GM18861 (cell line): ENCODE data around the gene CSF1.

ENCODE experiments used
- ATAC-seq: cut with Tn5 transposase; IDR thresholded peaks from one replicate; pipeline ENCODE4 v1.9.1; 2021; ENCODE audit not compliant: unreplicated experiment

The CSF1 gene

GRCh38 chr1:109882288-109883245 lies 28.1 kb upstream of the CSF1 start:
- ATAC-seq, result no peak

DNA sequence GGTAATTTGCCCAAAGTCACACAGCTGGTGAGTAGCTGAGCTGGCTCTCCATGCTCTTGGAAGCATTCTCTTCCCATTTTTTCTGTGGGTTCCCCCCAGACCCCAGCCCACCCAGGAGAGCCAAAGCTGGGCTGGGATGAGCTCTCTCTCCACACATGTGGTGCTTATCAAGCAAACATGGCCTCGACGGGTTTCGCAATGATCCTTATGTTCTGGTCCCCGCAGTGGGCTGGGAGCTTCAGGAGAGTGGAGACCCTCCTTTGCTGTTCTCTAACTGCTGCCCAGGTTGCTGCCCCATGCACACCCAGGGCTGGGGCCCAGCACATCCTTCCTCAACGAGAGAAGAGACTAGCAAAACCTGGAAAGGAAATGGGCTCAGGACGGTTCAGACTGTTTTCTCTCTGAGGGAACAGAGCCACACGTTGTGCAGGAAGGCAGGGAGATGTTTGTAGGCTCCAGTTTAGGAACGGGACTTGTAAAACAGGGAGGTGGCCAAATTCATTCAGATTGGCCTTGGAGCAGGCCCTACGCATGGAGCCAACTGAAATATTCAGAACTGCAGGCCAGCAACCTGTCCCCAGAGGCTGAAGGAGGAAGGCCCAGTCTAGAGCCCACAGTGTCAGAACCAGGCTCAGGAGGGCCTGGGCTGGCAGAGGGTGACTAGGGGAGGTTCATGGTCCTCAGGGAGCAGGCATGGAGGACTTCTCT lies 27.2 kb upstream of the CSF1 start:
- no peak for ATAC-seq

GRCh38 chr1:109884242-109884891 lies 26.3 kb upstream of the CSF1 start:
- ATAC-seq, result no peak

DNA sequence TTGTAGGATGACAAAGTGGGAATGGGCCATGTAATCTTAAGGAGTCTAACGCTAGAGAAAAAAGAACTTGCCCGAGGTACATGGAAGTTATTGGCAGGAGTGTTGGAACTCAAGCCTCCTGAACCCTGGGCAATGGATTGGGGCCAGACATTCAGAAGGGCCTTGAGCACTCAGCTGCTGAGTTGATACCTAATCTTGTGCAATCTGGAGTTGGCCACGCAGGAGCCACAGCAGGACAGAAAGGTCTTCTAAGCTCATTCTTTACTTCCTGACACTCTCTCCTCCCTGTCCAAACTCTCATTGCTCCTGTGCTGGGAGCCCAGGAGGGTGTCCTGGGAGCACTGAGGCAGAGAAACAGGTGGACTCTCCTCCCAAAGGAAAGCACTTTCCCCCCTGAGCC lies 25.1 kb upstream of the CSF1 start:
- no peak for ATAC-seq

DNA sequence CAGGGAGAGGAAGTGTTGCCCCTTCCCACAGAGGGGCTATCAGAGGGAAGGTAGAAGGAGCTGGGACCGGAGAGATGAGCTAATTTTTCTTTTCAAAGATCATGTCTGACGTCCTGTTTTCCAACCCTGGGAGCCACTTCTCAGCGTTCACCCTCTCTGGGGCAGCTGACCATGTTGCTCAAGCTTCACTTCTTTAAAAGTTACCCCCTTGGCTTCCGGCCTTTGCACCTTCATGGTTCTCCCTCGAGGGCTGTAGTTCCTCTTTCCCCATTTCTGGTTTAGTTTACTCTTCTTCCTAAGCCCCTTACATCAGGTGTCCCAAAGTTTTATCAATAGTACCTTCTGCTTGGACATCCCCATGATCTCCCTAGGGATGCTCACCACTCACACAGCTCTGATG lies 23.8 kb upstream of the CSF1 start:
- no peak for ATAC-seq

DNA sequence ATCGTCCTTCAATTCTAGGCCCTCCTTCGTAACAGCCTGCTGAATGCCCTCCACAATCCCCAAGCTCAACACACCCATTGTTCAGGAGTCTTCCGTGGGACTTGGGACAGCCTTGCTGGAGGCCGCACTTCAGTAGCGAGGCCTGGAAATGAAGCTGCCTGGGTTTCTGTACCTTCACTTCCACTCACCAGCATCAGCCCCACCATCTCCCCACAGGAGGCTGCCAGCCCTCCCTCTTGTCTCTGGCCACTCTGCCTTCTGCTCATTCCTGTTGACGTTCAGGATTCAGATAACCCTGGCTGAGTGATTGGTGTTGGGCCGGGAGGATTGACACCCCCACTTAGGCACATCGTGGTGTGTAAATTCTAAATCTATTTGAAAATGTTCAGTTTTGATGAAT lies 23.4 kb upstream of the CSF1 start:
- no peak for ATAC-seq

- no peak for ATAC-seq
Measured at GRCh38 chr1:109887884-109888283, 22.8 kb upstream of the CSF1 start.

DNA sequence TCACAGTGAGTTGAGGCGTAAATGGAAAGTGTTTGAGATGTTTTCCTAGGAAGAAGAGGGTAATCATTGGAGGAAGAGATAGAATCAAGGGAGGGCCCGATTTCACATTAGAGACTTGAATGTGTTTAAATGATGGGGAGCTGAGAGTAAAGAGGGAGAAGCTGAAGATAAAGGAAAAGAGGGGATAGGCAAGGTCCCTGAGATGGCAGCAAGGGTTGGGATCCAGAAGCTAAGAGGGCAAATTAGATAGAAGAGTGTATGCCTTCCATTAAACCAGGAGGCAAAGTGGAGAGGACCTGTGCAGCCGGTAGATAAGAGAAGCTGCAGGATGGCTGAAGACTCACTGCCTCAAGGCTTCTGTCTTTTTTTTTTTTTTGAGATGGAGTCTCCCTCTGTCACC lies 21.6 kb upstream of the CSF1 start:
- no peak for ATAC-seq

DNA sequence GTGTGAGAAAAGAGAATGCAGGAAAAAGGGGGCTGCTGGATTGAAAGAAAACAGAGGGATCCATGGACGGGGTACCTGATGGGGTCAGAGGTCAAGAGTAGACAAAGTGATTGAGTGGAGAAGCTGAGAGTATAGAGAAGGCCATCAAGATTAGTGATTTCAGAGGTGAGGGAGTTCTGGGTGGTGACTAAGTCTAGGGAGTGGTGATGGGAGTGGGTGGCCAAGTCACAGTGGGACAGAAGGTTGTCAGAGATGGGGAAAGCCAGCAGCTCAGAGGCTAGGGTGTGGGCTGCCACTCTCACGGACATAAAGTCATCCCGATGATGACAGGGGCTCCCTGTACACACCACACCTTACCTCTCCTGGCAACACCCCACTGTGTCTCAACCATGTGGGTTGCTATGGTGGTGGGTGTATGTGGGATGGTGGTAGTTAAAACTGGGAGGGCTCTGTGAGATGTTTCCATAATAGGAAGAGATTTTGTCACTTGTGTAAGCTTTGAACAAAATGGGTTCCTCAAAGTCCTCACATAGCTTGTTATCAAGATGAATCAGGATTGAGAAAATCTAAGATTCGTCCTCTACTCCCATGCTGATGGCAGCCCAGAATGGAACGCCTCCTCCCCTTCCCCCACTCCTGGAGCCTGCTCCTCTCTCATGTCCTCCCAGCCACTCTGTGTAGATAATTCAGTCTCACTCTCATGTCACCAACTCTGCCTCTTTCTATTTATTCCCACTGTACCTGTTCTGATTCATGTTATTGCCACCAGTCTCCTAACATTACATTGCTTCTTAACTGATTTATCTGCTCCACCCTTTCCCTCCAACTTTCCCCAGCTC lies 20.3 kb upstream of the CSF1 start:
- ATAC-seq, result no peak

DNA sequence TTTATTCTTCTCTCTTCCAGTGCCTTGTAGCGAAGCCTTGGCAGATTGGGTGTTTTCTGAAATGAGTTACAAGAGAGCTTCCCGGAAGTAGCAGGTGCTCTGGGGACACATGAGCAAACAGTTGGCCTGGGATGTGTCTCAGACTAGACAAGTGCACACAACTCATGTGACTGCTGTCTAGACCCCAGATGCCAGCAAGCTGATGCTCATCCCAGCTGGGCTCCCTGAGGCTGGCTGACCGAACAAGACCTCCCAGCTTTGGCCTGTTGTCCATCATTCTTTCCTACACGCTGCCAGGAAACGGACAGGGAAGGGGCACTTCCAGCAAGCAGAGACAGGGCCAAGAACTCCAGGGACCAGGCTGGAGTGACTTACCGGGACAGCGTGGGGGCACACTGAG lies 18.7 kb upstream of the CSF1 start:
- no peak for ATAC-seq

- no peak for ATAC-seq
Measured at GRCh38 chr1:109892561-109893368, 17.9 kb upstream of the CSF1 start.

DNA sequence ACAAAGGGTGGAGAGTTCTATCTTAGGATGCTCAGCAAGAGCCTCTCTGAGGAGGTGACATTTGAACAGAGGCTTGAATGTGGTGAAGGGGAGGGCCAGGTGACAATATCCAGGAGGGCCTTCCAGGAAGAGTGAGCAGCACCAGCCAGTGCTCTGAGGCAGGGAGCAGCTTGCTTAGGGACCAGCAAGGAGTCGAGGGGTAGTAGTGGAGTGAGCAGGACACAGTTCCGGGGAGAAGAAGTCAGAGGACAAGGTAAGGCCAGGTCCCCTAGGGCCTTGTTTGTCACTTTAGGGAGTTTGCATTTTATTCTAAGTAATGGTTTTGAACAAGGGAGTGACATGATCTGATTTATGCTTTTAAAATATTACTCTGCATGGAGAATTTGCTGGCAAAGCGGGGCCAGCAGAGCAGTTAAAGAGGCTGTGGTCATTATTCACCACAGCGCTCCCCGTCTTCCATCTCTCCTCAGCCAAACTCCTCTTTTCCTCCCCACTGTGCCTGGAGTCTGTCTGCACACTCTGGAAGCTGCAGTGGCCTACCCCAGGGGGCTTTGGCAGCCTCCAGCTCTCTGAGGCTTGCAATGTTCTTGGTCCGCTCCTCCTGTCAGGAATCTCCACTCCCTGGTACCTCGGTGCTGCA lies 17.0 kb upstream of the CSF1 start:
- no peak for ATAC-seq

DNA sequence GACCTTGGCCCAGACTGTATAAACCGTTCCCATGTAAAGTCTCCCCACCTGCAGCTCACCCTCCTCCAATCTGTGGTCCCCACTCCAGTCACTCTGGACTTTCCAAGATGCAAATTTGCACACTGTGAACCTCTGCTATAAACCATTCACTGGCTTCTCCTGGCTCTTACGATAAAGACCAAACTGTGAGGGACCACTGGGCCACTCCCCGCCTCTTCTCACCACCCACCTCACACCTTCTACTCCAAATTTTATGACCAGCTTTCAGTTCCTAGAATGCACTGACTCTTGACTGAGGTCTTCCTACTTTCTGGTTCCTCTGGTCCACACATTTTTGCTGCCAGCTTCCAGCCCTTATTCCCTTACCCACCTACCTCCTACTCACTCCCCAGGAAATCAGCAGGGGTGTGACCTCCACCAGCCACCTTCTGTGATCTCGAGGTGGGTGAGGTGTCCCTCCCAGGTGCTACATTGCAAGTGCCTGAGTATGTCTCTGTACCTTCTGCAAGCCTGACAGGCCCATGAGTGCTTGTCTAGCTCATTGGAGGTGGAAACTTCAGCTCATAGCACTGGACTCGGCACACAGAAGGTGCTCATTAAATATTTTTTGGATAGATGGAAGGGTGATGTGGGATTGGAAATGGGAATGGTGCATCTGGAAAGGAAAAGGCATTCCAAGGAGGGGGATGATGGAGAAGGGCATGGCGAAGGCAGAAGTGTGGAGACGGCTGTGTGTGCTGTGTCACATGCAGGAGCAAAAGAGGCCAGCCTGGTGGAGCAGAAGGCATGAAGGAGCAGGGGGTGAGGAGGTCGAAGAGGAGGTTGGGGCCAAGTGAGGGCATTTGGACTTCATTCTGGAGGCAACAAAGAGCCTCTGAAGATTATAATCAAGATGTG lies 15.6 kb upstream of the CSF1 start:
- no peak for ATAC-seq

- no peak for ATAC-seq
Measured at GRCh38 chr1:109895720-109896504, 14.7 kb upstream of the CSF1 start.

- ATAC-seq, result no peak
Measured at GRCh38 chr1:109896681-109897080, 14.0 kb upstream of the CSF1 start.

- no peak for ATAC-seq
Measured at GRCh38 chr1:109897259-109897955, 13.2 kb upstream of the CSF1 start.

DNA sequence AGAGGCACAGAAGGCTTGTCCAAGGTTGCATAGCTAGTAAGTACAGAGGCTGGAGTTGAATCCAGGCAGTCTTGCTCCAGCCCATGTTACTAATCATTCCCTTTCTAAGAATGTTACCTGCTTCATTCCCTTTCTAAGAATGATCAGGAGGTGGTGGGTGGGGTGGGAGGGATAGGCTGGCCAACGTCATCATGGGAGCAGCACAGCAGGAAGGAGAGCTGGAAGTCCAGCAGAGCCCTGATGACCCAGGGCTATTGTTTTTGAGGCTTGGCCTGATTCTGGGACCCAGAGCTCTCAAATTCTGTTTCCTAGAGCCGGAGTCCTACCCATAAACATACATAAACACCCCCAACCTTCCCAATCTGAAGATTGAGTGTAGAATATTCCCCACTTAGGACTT lies 11.8 kb upstream of the CSF1 start:
- ATAC-seq, result no peak
